NB4 (cell line): ENCODE results near the gene NOC4L.

Experiments used
- DNase-seq: peaks from one replicate; pipeline ENCODE4 v3.0.0; 2010; ENCODE audit warnings: low read depth
- H3K4me3 ChIP-seq: one replicate; pipeline ENCODE4 v1.5.1; 2011; ENCODE audit warnings: mild to moderate bottlenecking, low read depth, low read length, moderate library complexity
- CTCF ChIP-seq: IDR thresholded peaks from one replicate; pipeline ENCODE4 v1.5.1; 2012; ENCODE audit warnings: low read depth, low read length
- MAX ChIP-seq: IDR thresholded peaks from 2 replicates; pipeline ENCODE4 v1.6.1; 2011; ENCODE audit warnings: low read depth, low read length
- MYC ChIP-seq: IDR thresholded peaks from 2 replicates; pipeline ENCODE4 v1.6.1; 2011; ENCODE audit warnings: low read depth, low read length
- POLR2A ChIP-seq: IDR thresholded peaks from 2 replicates; pipeline ENCODE4 v1.6.1; 2011; ENCODE audit warnings: mild to moderate bottlenecking; ENCODE audit not compliant: insufficient read length; ENCODE audit errors: extremely low read depth

Gene NOC4L

GRCh38 chr12:132118876-132119275 lies 25.4 kb upstream of the NOC4L start:
- H3K4me3 ChIP-seq: no peak overlapping the region
- no peak for DNase-seq
- TF ChIP-seq CTCF (no peak), POLR2A (no peak), MYC (no peak), MAX (no peak)

- H3K4me3 ChIP-seq: no peak overlapping the region
- TF ChIP-seq CTCF: no peak
- TF ChIP-seq MAX: no peak
- no peak for TF ChIP-seq MYC
- no peak for TF ChIP-seq POLR2A
- no peak for DNase-seq
Observed at GRCh38 chr12:132121283-132121682, 23.0 kb upstream of the NOC4L start.

- TF ChIP-seq CTCF (no peak), MYC (no peak), POLR2A (no peak), MAX (no peak)
- H3K4me3 ChIP-seq: no peak overlapping the region
- no peak for DNase-seq
Observed at GRCh38 chr12:132123970-132124765, 20.1 kb upstream of the NOC4L start.

- TF ChIP-seq MAX (no peak), CTCF (no peak), POLR2A (no peak), MYC (no peak)
- no peak overlapping the region for H3K4me3 ChIP-seq
- no peak for DNase-seq
Observed at GRCh38 chr12:132124766-132125425, 19.4 kb upstream of the NOC4L start.

- no peak for DNase-seq
Observed at GRCh38 chr12:132125736-132126135, 18.5 kb upstream of the NOC4L start.

More at GRCh38 chr12:132125736-132126135, 18.5 kb upstream of the NOC4L start:
- H3K4me3 ChIP-seq: no peak overlapping the region
- TF ChIP-seq MYC (no peak), CTCF (no peak), POLR2A (no peak), MAX (no peak)
